H9 (cell line): Measurements from ENCODE around the gene RXFP3. TPM values are rescaled to one million over a fixed set of nuclear protein-coding genes. Genes with fewer than 3 reads are reported as not detected.
"Not testable (repeated sequence)": the region's sequence is repeated elsewhere in the genome, so short reads cannot be mapped to it uniquely, and the experiment has no call there.

Source experiments
- DNase-seq: peaks from one replicate; pipeline ENCODE4 v3.0.0-alpha.2; 2017
- H2AFZ ChIP-seq: one replicate; pipeline ENCODE4 v1.6.1; 2013; ENCODE audit warnings: mild to moderate bottlenecking, low read length, control low read depth, moderate library complexity
- H2AK5ac ChIP-seq: 2 replicates; pipeline ENCODE4 v1.6.1; 2013; ENCODE audit warnings: low read length, control low read depth, mixed read lengths; ENCODE audit not compliant: insufficient read length
- H2BK120ac ChIP-seq: one replicate; pipeline ENCODE4 v1.6.1; 2013; ENCODE audit warnings: low read depth, mild to moderate bottlenecking, low read length, control low read depth, inconsistent platforms; ENCODE audit not compliant: poor library complexity, severe bottlenecking
- H2BK12ac ChIP-seq: 2 replicates; pipeline ENCODE4 v1.6.1; 2013; ENCODE audit warnings: low read length, control low read depth, mixed read lengths, low read depth; ENCODE audit not compliant: insufficient read length
- H2BK15ac ChIP-seq: 2 replicates; pipeline ENCODE4 v1.6.1; 2013; ENCODE audit warnings: low read depth, low read length, control low read depth
- H2BK20ac ChIP-seq: one replicate; pipeline ENCODE4 v1.6.1; 2013; ENCODE audit warnings: low read depth, mild to moderate bottlenecking, low read length, control low read depth, inconsistent platforms; ENCODE audit not compliant: poor library complexity, severe bottlenecking
- H2BK5ac ChIP-seq: 2 replicates; pipeline ENCODE4 v1.6.1; 2013; ENCODE audit warnings: low read length, control low read depth, mixed read lengths; ENCODE audit not compliant: insufficient read length
- H3K14ac ChIP-seq: 2 replicates; pipeline ENCODE4 v1.6.1; 2013; ENCODE audit warnings: low read length, control low read depth; ENCODE audit not compliant: insufficient read depth
- H3K18ac ChIP-seq: 2 replicates; pipeline ENCODE4 v1.6.1; 2013; ENCODE audit warnings: low read depth, mild to moderate bottlenecking, mixed read lengths, low read length, control low read depth; ENCODE audit not compliant: insufficient read length
- H3K23ac ChIP-seq: 2 replicates; pipeline ENCODE4 v1.6.1; 2013; ENCODE audit warnings: low read length, control low read depth, mixed read lengths, low read depth; ENCODE audit not compliant: insufficient read length
- H3K23me2 ChIP-seq: 2 replicates; pipeline ENCODE4 v1.6.1; 2013; ENCODE audit warnings: low read depth, mild to moderate bottlenecking, mixed read lengths, low read length, control low read depth; ENCODE audit not compliant: insufficient read length, poor library complexity, severe bottlenecking
- H3K27ac ChIP-seq: 2 replicates; pipeline ENCODE4 v1.5.1; 2013; ENCODE audit warnings: low read length, control low read depth, mixed read lengths, low read depth; ENCODE audit not compliant: insufficient read length
- H3K27me3 ChIP-seq: 2 replicates; pipeline ENCODE4 v1.6.1; 2013; ENCODE audit warnings: low read length, control low read depth, inconsistent platforms; ENCODE audit not compliant: insufficient read depth
- H3K4ac ChIP-seq: 2 replicates; pipeline ENCODE4 v1.6.1; 2013; ENCODE audit warnings: low read depth, mild to moderate bottlenecking, control low read depth, inconsistent platforms, low read length, moderate library complexity
- H3K4me1 ChIP-seq: 2 replicates; pipeline ENCODE4 v1.6.1; 2013; ENCODE audit warnings: low read length, control low read depth, inconsistent platforms; ENCODE audit not compliant: insufficient read depth
- H3K4me2 ChIP-seq: 2 replicates; pipeline ENCODE4 v1.6.1; 2013; ENCODE audit warnings: low read length, control low read depth, mixed read lengths; ENCODE audit not compliant: insufficient read length, insufficient read depth
- H3K56ac ChIP-seq: 2 replicates; pipeline ENCODE4 v1.6.1; 2013; ENCODE audit warnings: low read depth, mild to moderate bottlenecking, mixed read lengths, low read length, control low read depth; ENCODE audit not compliant: insufficient read length
- H3K79me1 ChIP-seq: 2 replicates; pipeline ENCODE4 v1.6.1; 2013; ENCODE audit warnings: low read depth, mild to moderate bottlenecking, moderate library complexity, low read length, control low read depth, inconsistent platforms; ENCODE audit not compliant: insufficient read depth, poor library complexity, severe bottlenecking
- H3K79me2 ChIP-seq: 2 replicates; pipeline ENCODE4 v1.6.1; 2013; ENCODE audit warnings: low read length, control low read depth, inconsistent platforms; ENCODE audit not compliant: insufficient read depth
- H3K9ac ChIP-seq: 2 replicates; pipeline ENCODE4 v1.6.1; 2013; ENCODE audit warnings: low read length, control low read depth, mixed read lengths; ENCODE audit not compliant: insufficient read length; ENCODE audit errors: extremely low read depth
- H3K9me3 ChIP-seq: one replicate; pipeline ENCODE4 v1.6.1; 2013; ENCODE audit warnings: low read depth, low read length, inconsistent platforms; ENCODE audit not compliant: control insufficient read depth
- H3T11ph ChIP-seq: one replicate; pipeline ENCODE4 v1.6.1; 2013; ENCODE audit warnings: mild to moderate bottlenecking, low read length, control low read depth, inconsistent platforms
- H4K20me1 ChIP-seq: one replicate; pipeline ENCODE4 v1.6.1; 2013; ENCODE audit not compliant: control insufficient read depth, insufficient read length, insufficient read depth
- H4K5ac ChIP-seq: 2 replicates; pipeline ENCODE4 v1.6.1; 2013; ENCODE audit warnings: low read depth, mild to moderate bottlenecking, mixed read lengths, low read length, control low read depth; ENCODE audit not compliant: insufficient read length
- H4K8ac ChIP-seq: replicated peaks from 2 replicates; pipeline ENCODE4 v1.6.1; 2013; ENCODE audit warnings: low read length, control low read depth, mixed read lengths, low read depth; ENCODE audit not compliant: insufficient read length
- H4K91ac ChIP-seq: 2 replicates; pipeline ENCODE4 v1.6.1; 2013; ENCODE audit warnings: low read depth, mild to moderate bottlenecking, moderate library complexity, mixed read lengths, low read length, control low read depth; ENCODE audit not compliant: insufficient read length
- H3K27ac Mint-ChIP-seq, 3 experiments: 2 replicates in 2 of 3; 3 replicates in 1 of 3; pipeline ENCODE4 v1.8.0; 2020 to 2021; ENCODE audit warnings: mixed read lengths in 3 of 3, mild to moderate bottlenecking in 1 of 3, moderate library complexity in 1 of 3
- H3K27me3 Mint-ChIP-seq: 2 replicates; pipeline ENCODE4 v1.8.0; 2021; ENCODE audit warnings: low read depth, mild to moderate bottlenecking, moderate library complexity, mixed read lengths
- H3K36me3 Mint-ChIP-seq, 3 experiments: 2 replicates in 2 of 3; 3 replicates in 1 of 3; pipeline ENCODE4 v1.8.0; 2020 to 2021; ENCODE audit warnings: low read depth in 3 of 3, mixed read lengths in 3 of 3; ENCODE audit not compliant: insufficient read depth in 1 of 3
- H3K4me1 Mint-ChIP-seq, 2 experiments: 2 replicates each; pipeline ENCODE4 v1.8.0; 2020; ENCODE audit warnings: mixed read lengths in 2 of 2
- H3K4me3 Mint-ChIP-seq, 2 experiments: 2 replicates in 1 of 2; 3 replicates in 1 of 2; pipeline ENCODE4 v1.8.0; 2020 to 2021; ENCODE audit warnings: mild to moderate bottlenecking in 2 of 2, mixed read lengths in 2 of 2, moderate library complexity in 1 of 2
- H3K9me3 Mint-ChIP-seq, 2 experiments: 2 replicates in 1 of 2; 3 replicates in 1 of 2; pipeline ENCODE4 v1.8.0; 2020; ENCODE audit warnings: mild to moderate bottlenecking in 2 of 2, mixed read lengths in 2 of 2, moderate library complexity in 1 of 2
- CTCF ChIP-seq: fragments of 200-600 bp; sonication (generic); conservative IDR thresholded peaks from 3 replicates; pipeline ENCODE4 v1.8.0; 2021; ENCODE audit warnings: antibody characterized with exemption, mild to moderate bottlenecking
- WGBS: extraction: QIAGEN DNeasy Blood & Tissue Kit; methylation state at CpG from one replicate; pipeline ENCODE4 v1.1.7; 2013; ENCODE audit warnings: missing lambda C conversion rate, low lambda C conversion rate, mixed read lengths; ENCODE audit not compliant: insufficient read length; ENCODE audit errors: extremely low coverage; 5-methylcytosine and 5-hydroxymethylcytosine counted together
- total RNA-seq: library from RNA; stranded (reverse); gene quantifications from 2 replicates; pipeline ENCODE4 v1.2.1, GENCODE V29; 2021

RXFP3 gene
- total RNA-seq, 1 experiment from 2014 or later: not detected

GRCh38 chr5:33944543-33945132 is 8.5 kb downstream of the RXFP3 start:
- H3K27me3 ChIP-seq: no peaks in the 10 kb centered on the region
- no peak overlapping the region for H3K23ac ChIP-seq
- no peaks in the 10 kb centered on the region for H3K79me2 ChIP-seq
- no peak overlapping the region for H3K27ac ChIP-seq
- H4K8ac ChIP-seq: no peak overlapping the region
- H2BK120ac ChIP-seq: no peak overlapping the region
- no peak overlapping the region for H3K9ac ChIP-seq
- Mint-ChIP-seq H3K36me3 (no peaks in the 10 kb centered on the region), H3K27ac (no peak overlapping the region), H3K9me3 (no peaks in the 10 kb centered on the region), H3K27me3 (peaks cover 2% of the 10 kb centered on the region), H3K4me3 (no peak overlapping the region), H3K4me1 (peaks cover 13 to 14% of the 10 kb centered on the region in 2 experiments; a peak in 3 of 4 replicates)
- no peak overlapping the region for H2AFZ ChIP-seq
- no peak overlapping the region for H3K4ac ChIP-seq
- no peaks in the 10 kb centered on the region for H3K79me1 ChIP-seq
- H2BK20ac ChIP-seq: no peak overlapping the region
- no CpG with 5 or more reads among the region's 12 CpGs for WGBS
- H3K4me2 ChIP-seq: no peak overlapping the region
- no peak overlapping the region for H3K14ac ChIP-seq
- no peak overlapping the region for H3K56ac ChIP-seq
- TF ChIP-seq CTCF: no peak
- no peak overlapping the region for H2BK15ac ChIP-seq
- no peak overlapping the region for H3T11ph ChIP-seq
- no peak overlapping the region for H2BK12ac ChIP-seq
- H3K18ac ChIP-seq: no peak overlapping the region
- no peaks in the 10 kb centered on the region for H3K9me3 ChIP-seq
- no peak overlapping the region for H4K91ac ChIP-seq
- peak; percentile 62 for DNase-seq
- no peak overlapping the region for H4K5ac ChIP-seq
- no peaks in the 10 kb centered on the region for H3K23me2 ChIP-seq
- H3K4me1 ChIP-seq: 0 out of 2 replicates have a peak, but pooled peaks cover 2% of the 10 kb centered on the region
- H2BK5ac ChIP-seq: no peak overlapping the region
- no peaks in the 10 kb centered on the region for H4K20me1 ChIP-seq
- H2AK5ac ChIP-seq: no peak overlapping the region

DNA sequence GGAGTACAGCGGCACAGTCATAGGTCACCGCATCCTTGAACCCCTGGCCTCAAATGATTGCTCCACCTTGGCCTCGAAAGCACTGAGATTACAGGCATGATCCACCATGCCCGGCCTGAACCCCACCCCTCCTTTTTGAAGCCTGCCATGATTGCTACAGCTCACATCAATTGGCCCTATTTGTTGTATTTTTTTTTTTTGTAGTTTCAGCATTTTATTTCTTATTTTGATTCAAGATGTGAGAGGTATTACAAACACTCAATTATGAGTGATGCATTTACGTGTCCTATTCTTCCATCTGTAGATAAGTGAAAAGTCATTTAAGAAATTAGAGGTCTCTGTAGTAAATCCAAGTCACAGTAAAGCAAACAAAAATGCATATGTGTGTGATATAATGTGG is 16.0 kb downstream of the RXFP3 start:
- H3K36me3 Mint-ChIP-seq: peaks cover 0 to 12% (median 6%) of the 10 kb centered on the region in 3 experiments; a peak in 6 of 7 replicates
- not testable (repeated sequence) for H3K9ac ChIP-seq, H2BK12ac ChIP-seq, H3K4ac ChIP-seq, H2BK20ac ChIP-seq, H3K27ac ChIP-seq, H2BK15ac ChIP-seq, H3K27ac Mint-ChIP-seq, H2BK120ac ChIP-seq, DNase-seq, H2BK5ac ChIP-seq, H4K20me1 ChIP-seq, H3K18ac ChIP-seq, H2AK5ac ChIP-seq, H4K8ac ChIP-seq, H3K4me2 ChIP-seq, H3K56ac ChIP-seq, H3K23me2 ChIP-seq, H3T11ph ChIP-seq, H3K14ac ChIP-seq, H3K27me3 ChIP-seq, H3K9me3 ChIP-seq, H3K4me3 Mint-ChIP-seq, H3K4me1 ChIP-seq, H4K91ac ChIP-seq, H2AFZ ChIP-seq, H3K79me2 ChIP-seq, H4K5ac ChIP-seq, H3K79me1 ChIP-seq, H3K23ac ChIP-seq, H3K27me3 Mint-ChIP-seq, H3K4me1 Mint-ChIP-seq
- peaks cover 12 to 13% of the 10 kb centered on the region in 2 experiments; a peak in 4 of 5 replicates for H3K9me3 Mint-ChIP-seq
- no CpG with 5 or more reads among the region's 5 CpGs for WGBS
